Transverse colon (tissue), 4 donors: ENCODE data around the gene PPP1R3D. TPM values are rescaled to one million over a fixed set of nuclear protein-coding genes. Genes with fewer than 3 reads are reported as not detected.

Experiments
- DNase-seq: peaks from one replicate; pipeline ENCODE4 v3.0.0-alpha.2; 2019
- H3K27ac ChIP-seq, 4 donors: fragments of 200-600 bp; sonication (generic); 2 replicates each; pipeline ENCODE4 v1.5.1; 2016 to 2018; ENCODE audit warnings: inconsistent platforms in 4 of 4
- H3K27me3 ChIP-seq: fragments of 200-600 bp; sonication (generic); 2 replicates; pipeline ENCODE4 v1.5.1; 2017; ENCODE audit warnings: inconsistent platforms
- H3K36me3 ChIP-seq, 4 donors: fragments of 200-600 bp; sonication (generic); 2 replicates each; pipeline ENCODE4 v1.5.1; 2017 to 2019; ENCODE audit warnings: inconsistent platforms in 4 of 4
- H3K4me1 ChIP-seq, 4 donors: fragments of 200-600 bp; sonication (generic); 2 replicates each; pipeline ENCODE4 v1.5.1; 2017 to 2020; ENCODE audit warnings: inconsistent platforms in 4 of 4
- H3K4me3 ChIP-seq, 4 donors: fragments of 200-600 bp; sonication (generic); 1 replicate in 1 of 4; 2 replicates in 3 of 4; pipeline versions ENCODE4 v1.5.1 to v1.6.1; 2017 to 2019; ENCODE audit warnings: inconsistent platforms in 4 of 4
- H3K9me3 ChIP-seq, 2 donors: fragments of 200-600 bp; sonication (generic); 2 replicates each; pipeline ENCODE4 v1.5.1; 2017 to 2019; ENCODE audit warnings: inconsistent platforms in 2 of 2
- EP300 ChIP-seq: sonication (generic); formaldehyde crosslinking; IDR thresholded peaks from one replicate; pipeline ENCODE4 v1.6.1; 2017; ENCODE audit warnings: antibody characterized with exemption, low read depth
- POLR2A ChIP-seq: fragments of 450-650 bp; IDR thresholded peaks from one replicate; pipeline ENCODE4 v1.6.1; 2016; ENCODE audit warnings: antibody characterized with exemption, mild to moderate bottlenecking, moderate library complexity
- POLR2AphosphoS5 ChIP-seq, 3 donors: sonication (generic); formaldehyde crosslinking; IDR thresholded peaks; one replicate each; pipeline ENCODE4 v1.6.1; 2016; ENCODE audit warnings: antibody characterized with exemption in 3 of 3
- WGBS, 2 donors: methylation state at CpG; one replicate each; pipeline ENCODE4 v1.1.5; 2018; ENCODE audit warnings: low coverage in 1 of 2; 5-methylcytosine and 5-hydroxymethylcytosine counted together
- in situ Hi-C, 4 donors: fragments of 200-750 bp; cut with MboI; loops; one replicate each; pipeline versions ENCODE4 v1.15.0 to v1.15.1; 2017; ENCODE audit warnings: low sequenced_read_pairs in 3 of 4, low pct_ligation_motif_present in 1 of 4, low pct_unique_long_range_greater_than_20kb in 1 of 4
- intact Hi-C: fragments of 100-400 bp; cut with DNase I; formaldehyde crosslinking; loops from one replicate; pipeline ENCODE4 v1.15.1; 2023; ENCODE audit warnings: low total_unique reads
- total RNA-seq, 4 donors: library from RNA; depleted of rRNA; stranded (reverse); fragments of >200 nt; gene quantifications; one replicate each; pipeline ENCODE4 v1.1.0, GENCODE V29; 2016
- TF ChIP-seq, protein P1 (sequence below), 5 experiments: fragments of 200-600 bp in 3 of 5; fragments of 450-650 bp in 2 of 5; sonication (generic) in 3 of 5; IDR thresholded peaks; 1 replicate in 2 of 5; 2 replicates in 3 of 5; pipeline ENCODE4 v1.5.1; 2016 to 2017; ENCODE audit warnings: antibody characterized with exemption in 5 of 5, inconsistent platforms in 3 of 5, mild to moderate bottlenecking in 2 of 5, moderate library complexity in 1 of 5

The PPP1R3D gene
- total RNA-seq, 4 donors from 2014 or later = 6.0 to 17.6 (median 12.2) TPM

DNA sequence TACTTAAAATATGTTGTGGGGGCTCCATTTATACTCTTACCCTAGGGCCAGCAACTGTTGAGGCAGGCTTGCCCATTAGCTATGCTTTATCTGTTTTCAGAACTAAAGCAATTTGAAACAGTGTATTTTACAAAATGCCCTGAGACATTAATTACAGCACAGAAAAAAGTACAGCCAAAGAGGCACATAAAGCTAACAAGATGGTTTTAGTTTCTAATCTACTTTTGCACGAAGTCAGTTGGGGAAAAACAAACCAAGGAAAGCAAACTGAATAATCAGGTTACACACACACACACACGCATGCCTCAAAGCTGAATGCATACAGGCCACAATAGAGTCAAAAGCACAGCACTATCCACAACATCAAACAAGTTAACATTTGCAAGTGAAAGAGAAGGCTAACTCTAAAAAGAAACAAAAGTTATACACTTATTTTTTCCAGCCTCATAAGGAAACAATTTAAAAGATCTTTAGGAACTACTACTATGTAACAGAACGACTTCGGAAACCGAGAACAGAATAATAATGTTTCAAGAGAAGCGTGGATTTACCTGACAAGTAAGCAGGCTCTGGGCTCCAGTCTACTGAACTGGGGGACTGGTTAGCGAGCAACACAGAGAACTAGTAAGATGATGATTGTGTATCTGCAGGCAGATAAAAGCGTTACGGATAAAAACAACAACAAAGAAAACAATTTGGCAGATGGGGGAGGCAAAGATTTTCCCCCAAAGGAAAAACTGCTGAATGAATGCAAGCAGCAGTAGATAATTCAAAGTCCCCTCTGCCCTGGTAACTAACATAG is 8.4 kb downstream of the PPP1R3D start:
- intact Hi-C loops = no loop called here
- no peaks in the 10 kb centered on the region for H3K27me3 ChIP-seq
- H3K36me3 ChIP-seq = no peaks in the 10 kb centered on the region
- TF ChIP-seq POLR2A (no peak), EP300 (no peak), POLR2AphosphoS5 (IDR thresholded peaks at IDR 0.05) (no peak)
- TF ChIP-seq, protein P1, sequence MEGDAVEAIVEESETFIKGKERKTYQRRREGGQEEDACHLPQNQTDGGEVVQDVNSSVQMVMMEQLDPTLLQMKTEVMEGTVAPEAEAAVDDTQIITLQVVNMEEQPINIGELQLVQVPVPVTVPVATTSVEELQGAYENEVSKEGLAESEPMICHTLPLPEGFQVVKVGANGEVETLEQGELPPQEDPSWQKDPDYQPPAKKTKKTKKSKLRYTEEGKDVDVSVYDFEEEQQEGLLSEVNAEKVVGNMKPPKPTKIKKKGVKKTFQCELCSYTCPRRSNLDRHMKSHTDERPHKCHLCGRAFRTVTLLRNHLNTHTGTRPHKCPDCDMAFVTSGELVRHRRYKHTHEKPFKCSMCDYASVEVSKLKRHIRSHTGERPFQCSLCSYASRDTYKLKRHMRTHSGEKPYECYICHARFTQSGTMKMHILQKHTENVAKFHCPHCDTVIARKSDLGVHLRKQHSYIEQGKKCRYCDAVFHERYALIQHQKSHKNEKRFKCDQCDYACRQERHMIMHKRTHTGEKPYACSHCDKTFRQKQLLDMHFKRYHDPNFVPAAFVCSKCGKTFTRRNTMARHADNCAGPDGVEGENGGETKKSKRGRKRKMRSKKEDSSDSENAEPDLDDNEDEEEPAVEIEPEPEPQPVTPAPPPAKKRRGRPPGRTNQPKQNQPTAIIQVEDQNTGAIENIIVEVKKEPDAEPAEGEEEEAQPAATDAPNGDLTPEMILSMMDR (IDR thresholded peaks at IDR 0.05) = no peak
- no peaks in the 10 kb centered on the region for H3K9me3 ChIP-seq
- DNase-seq = no peak
- in situ Hi-C loops = no loop called here
- H3K27ac ChIP-seq = no peak overlapping the region
- no peak overlapping the region for H3K4me3 ChIP-seq
- H3K4me1 ChIP-seq = peaks cover 0 to 18% (median 4%) of the 10 kb centered on the region in 4 donors
- WGBS, 2 donors = 87 to 90% methylated on average over 7 to 9 of the region's 9 CpGs

- in situ Hi-C loops = no loop called here
- intact Hi-C loops = no loop called here
- no peaks in the 10 kb centered on the region for H3K9me3 ChIP-seq
- no peak overlapping the region for H3K4me3 ChIP-seq
- H3K4me1 ChIP-seq = peaks cover 0 to 27% (median 11%) of the 10 kb centered on the region in 4 donors
- DNase-seq = no peak
- H3K27ac ChIP-seq = no peak overlapping the region
- TF ChIP-seq POLR2A (no peak), POLR2AphosphoS5 (IDR thresholded peaks at IDR 0.05) (no peak), EP300 (no peak)
- TF ChIP-seq, protein P1 (IDR thresholded peaks at IDR 0.05) = no peak
- no peaks in the 10 kb centered on the region for H3K36me3 ChIP-seq
- no peaks in the 10 kb centered on the region for H3K27me3 ChIP-seq
These were observed 14.2 kb downstream of the PPP1R3D start for GRCh38 chr20:59925899-59926298.

DNA sequence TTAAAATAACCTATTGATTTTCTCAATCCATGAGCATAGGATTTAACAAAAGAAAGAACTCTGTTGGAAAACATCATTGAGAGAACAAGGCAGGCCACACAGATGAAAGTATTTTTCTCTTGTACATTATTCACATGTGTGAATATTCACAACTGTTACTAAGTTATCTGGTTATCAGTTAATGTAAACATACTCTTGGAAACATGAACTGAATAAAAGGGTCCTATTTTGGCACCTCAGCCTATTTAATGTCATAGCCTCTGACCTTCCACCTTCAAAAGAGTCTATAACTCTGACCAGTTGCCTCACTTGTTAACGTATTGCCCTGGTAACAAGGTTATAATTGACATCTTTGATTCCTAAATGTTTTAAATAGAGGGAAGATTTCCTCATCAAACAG is 14.7 kb downstream of the PPP1R3D start:
- H3K27me3 ChIP-seq = no peaks in the 10 kb centered on the region
- TF ChIP-seq, protein P1 (IDR thresholded peaks at IDR 0.05) = no peak
- TF ChIP-seq POLR2A (no peak), POLR2AphosphoS5 (IDR thresholded peaks at IDR 0.05) (no peak), EP300 (no peak)
- intact Hi-C loops (no loop called here), in situ Hi-C loops (no loop called here)
- H3K4me3 ChIP-seq = no peak overlapping the region
- H3K4me1 ChIP-seq = peaks cover 0 to 27% (median 11%) of the 10 kb centered on the region in 4 donors
- no peaks in the 10 kb centered on the region for H3K36me3 ChIP-seq
- no peak overlapping the region for H3K27ac ChIP-seq
- 53 to 62% methylated on average over 1 of the region's 1 CpG for WGBS, 2 donors
- H3K9me3 ChIP-seq = no peaks in the 10 kb centered on the region
- DNase-seq = no peak

DNA sequence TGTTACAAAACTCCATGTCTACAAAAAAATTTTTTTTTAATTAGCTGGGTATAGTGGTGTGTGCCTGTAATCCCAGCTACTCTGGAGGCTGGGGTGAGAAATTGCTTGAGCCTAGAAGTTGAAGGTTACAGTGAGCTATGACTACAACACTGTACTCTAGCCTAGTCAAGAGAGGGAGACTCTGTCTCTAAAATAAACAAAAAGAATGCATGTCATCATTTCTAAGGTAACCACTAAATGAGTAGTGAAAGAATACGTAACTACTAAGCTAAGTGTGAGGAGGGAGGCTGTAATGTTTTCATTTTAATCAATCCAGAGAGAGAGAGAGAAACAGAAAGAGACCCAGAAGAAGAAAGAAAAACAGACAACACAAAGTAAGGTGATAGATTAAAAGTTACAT is 16.6 kb downstream of the PPP1R3D start:
- WGBS, 2 donors = 75 to 86% methylated on average over 1 of the region's 1 CpG
- no peak for TF ChIP-seq EP300
- TF ChIP-seq POLR2A = no peak
- TF ChIP-seq POLR2AphosphoS5 (IDR thresholded peaks at IDR 0.05) = no peak
- TF ChIP-seq, protein P1 (IDR thresholded peaks at IDR 0.05) = no peak
- H3K27ac ChIP-seq = no peak overlapping the region
- H3K27me3 ChIP-seq = no peaks in the 10 kb centered on the region
- in situ Hi-C loops = no loop called here
- intact Hi-C loops = no loop called here
- H3K9me3 ChIP-seq = no peaks in the 10 kb centered on the region
- H3K4me1 ChIP-seq = peaks cover 0 to 27% (median 11%) of the 10 kb centered on the region in 4 donors
- DNase-seq = no peak
- no peak overlapping the region for H3K4me3 ChIP-seq
- H3K36me3 ChIP-seq = no peaks in the 10 kb centered on the region
